Caco-2 (cell line): Measurements from ENCODE around the gene METTL21C. TPM values are rescaled to one million over a fixed set of nuclear protein-coding genes. Genes with fewer than 3 reads are reported as not detected.

Source experiments
- BruUV-seq: library from RNA; stranded (reverse); fragments of 400-500 nt; replicated peaks from 2 replicates; lab custom pipeline; 2021; lab: Mats Ljungman, UMichigan
- CTCF ChIA-PET: fragments of 300-600 bp; sonication (Branson Sonifier 250); formaldehyde crosslinking; loops from one replicate; lab custom pipeline; 2022; ENCODE audit warnings: antibody characterized with exemption; lab: Charles Lee
- POLR2A ChIA-PET: fragments of 300-600 bp; sonication (Branson Sonifier 250); formaldehyde crosslinking; loops from one replicate; lab custom pipeline; 2022; ENCODE audit warnings: antibody characterized with exemption; lab: Charles Lee
- DNase-seq, 2 experiments: peaks; one replicate each; pipeline versions ENCODE4 v3.0.0 to v3.0.0-alpha.2; 2020 to 2022
- H3K27me3 ChIP-seq: replicated peaks from 2 replicates; pipeline ENCODE4 v1.6.0; 2011; ENCODE audit warnings: low read length; ENCODE audit not compliant: control insufficient read depth, insufficient read depth
- H3K36me3 ChIP-seq: 2 replicates; pipeline ENCODE4 v1.5.1; 2011; ENCODE audit warnings: low read length; ENCODE audit not compliant: control insufficient read depth, insufficient read depth
- H3K4me1 ChIP-seq: fragments of 250-450 bp; sonication (Bioruptor Pico); 2 replicates; pipeline ENCODE4 v1.5.1; 2020; ENCODE audit warnings: mild to moderate bottlenecking
- H3K4me3 ChIP-seq: 2 replicates; pipeline ENCODE4 v1.5.1; 2011; ENCODE audit warnings: low read depth, mild to moderate bottlenecking, control low read depth, low read length
- H3K9me3 ChIP-seq: fragments of 250-450 bp; sonication (Bioruptor Pico); 2 replicates; pipeline ENCODE4 v1.5.1; 2020; ENCODE audit warnings: mild to moderate bottlenecking, moderate library complexity
- H3K27ac Mint-ChIP-seq: one replicate; pipeline ENCODE4 v1.8.0; 2022; ENCODE audit warnings: mixed read lengths; ENCODE audit not compliant: unreplicated experiment
- H3K27me3 Mint-ChIP-seq: one replicate; pipeline ENCODE4 v1.8.0; 2022; ENCODE audit warnings: mixed read lengths; ENCODE audit not compliant: insufficient read depth, unreplicated experiment
- H3K36me3 Mint-ChIP-seq: one replicate; pipeline ENCODE4 v1.8.0; 2022; ENCODE audit warnings: mild to moderate bottlenecking, mixed read lengths; ENCODE audit not compliant: insufficient read depth, unreplicated experiment
- H3K4me1 Mint-ChIP-seq: one replicate; pipeline ENCODE4 v1.8.0; 2022; ENCODE audit warnings: low read depth, mixed read lengths; ENCODE audit not compliant: unreplicated experiment
- H3K4me3 Mint-ChIP-seq: one replicate; pipeline ENCODE4 v1.8.0; 2022; ENCODE audit warnings: mild to moderate bottlenecking, moderate library complexity, mixed read lengths; ENCODE audit not compliant: unreplicated experiment
- H3K9me3 Mint-ChIP-seq: one replicate; pipeline ENCODE4 v1.8.0; 2022; ENCODE audit warnings: mixed read lengths; ENCODE audit not compliant: unreplicated experiment
- intact Hi-C: fragments of 100-400 bp; cut with micrococcal nuclease; formaldehyde crosslinking; loops from one replicate; pipeline ENCODE4 v1.10.0; 2022; ENCODE audit not compliant: unreplicated experiment
- total RNA-seq: library from RNA; stranded (reverse); gene quantifications from 2 replicates; pipeline ENCODE4 v1.2.3, GENCODE V29; 2022
- TF ChIP-seq, protein P1 (sequence below), 2 experiments: fragments of 200-600 bp in 1 of 2; IDR thresholded peaks; 1 replicate in 1 of 2; 2 replicates in 1 of 2; pipeline versions ENCODE4 v1.5.1 to v1.8.0; 2011 to 2022; ENCODE audit warnings: antibody characterized with exemption in 1 of 2, control low read depth in 1 of 2, inconsistent platforms in 1 of 2, low read depth in 1 of 2, low read length in 1 of 2, mild to moderate bottlenecking in 1 of 2, moderate library complexity in 1 of 2; ENCODE audit not compliant: insufficient read depth in 1 of 2, severe bottlenecking in 1 of 2, unreplicated experiment in 1 of 2

The METTL21C gene
- total RNA-seq, 1 experiment from 2014 or later, result not detected

DNA sequence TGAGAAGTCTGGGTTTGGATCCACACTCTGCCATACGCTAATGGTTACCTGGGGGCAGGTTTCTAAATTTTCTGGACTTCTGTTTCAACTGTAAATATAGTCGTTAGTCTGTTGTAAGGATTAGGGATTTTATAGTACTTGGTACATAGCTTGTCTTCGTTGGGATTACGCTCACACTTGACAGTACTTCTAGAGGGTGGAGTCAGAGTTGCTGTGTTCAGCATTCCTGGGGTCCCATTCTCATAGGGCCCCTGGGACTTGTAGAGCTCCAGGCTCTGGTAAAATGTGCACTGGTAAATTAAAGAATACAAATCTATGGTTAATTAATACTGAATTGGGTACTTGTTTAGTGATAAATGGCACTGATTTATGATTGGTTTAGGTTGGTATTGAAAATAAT, 52.8 kb downstream of the METTL21C start:
- H3K27me3 Mint-ChIP-seq, result no peaks in the 10 kb centered on the region
- TF ChIP-seq, protein P1, sequence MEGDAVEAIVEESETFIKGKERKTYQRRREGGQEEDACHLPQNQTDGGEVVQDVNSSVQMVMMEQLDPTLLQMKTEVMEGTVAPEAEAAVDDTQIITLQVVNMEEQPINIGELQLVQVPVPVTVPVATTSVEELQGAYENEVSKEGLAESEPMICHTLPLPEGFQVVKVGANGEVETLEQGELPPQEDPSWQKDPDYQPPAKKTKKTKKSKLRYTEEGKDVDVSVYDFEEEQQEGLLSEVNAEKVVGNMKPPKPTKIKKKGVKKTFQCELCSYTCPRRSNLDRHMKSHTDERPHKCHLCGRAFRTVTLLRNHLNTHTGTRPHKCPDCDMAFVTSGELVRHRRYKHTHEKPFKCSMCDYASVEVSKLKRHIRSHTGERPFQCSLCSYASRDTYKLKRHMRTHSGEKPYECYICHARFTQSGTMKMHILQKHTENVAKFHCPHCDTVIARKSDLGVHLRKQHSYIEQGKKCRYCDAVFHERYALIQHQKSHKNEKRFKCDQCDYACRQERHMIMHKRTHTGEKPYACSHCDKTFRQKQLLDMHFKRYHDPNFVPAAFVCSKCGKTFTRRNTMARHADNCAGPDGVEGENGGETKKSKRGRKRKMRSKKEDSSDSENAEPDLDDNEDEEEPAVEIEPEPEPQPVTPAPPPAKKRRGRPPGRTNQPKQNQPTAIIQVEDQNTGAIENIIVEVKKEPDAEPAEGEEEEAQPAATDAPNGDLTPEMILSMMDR (IDR thresholded peaks at IDR 0.05; ENCODE audit: insufficient read depth in 1 of 2, low read depth in 1 of 2, low read length in 1 of 2, severe bottlenecking in 1 of 2, unreplicated experiment in 1 of 2), result no peak
- no peak overlapping the region for H3K27ac Mint-ChIP-seq
- POLR2A ChIA-PET, result no interaction called here
- Histone ChIP-seq H3K9me3 (no peaks in the 10 kb centered on the region), H3K4me1 (no peaks in the 10 kb centered on the region), H3K4me3 (no peak overlapping the region), H3K36me3 (peaks cover 2% of the 10 kb centered on the region; the same call in 1 of the 2 replicates), H3K27me3 (no peaks in the 10 kb centered on the region)
- H3K4me3 Mint-ChIP-seq, result no peak overlapping the region
- DNase-seq, result no peak
- BruUV-seq, result no TSS peak
- CTCF ChIA-PET, result no interaction called here
- H3K9me3 Mint-ChIP-seq, result no peaks in the 10 kb centered on the region
- peaks cover 66% of the 10 kb centered on the region for H3K36me3 Mint-ChIP-seq
- no peaks in the 10 kb centered on the region for H3K4me1 Mint-ChIP-seq
- intact Hi-C loops, result no loop called here

DNA sequence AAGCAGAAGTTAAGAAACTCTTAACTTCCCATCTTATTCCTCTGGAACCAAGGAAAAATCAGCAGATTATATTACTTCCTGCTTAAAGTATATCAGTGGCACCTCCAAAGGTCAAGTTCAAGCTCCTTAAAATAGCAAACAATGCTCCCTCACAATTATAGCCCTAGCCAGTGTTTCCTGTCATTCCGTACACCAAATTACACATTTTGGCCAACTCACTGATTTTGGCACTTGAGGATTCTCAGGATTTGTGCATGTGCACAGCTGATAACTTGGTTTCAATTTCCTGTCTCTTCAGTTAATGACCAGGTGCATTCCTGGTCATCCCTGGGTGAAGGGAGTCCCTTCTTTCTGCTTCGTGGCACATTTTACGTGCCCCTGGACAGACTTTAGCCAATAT, 56.1 kb downstream of the METTL21C start:
- intact Hi-C loops, result no loop called here
- Histone ChIP-seq H3K36me3 (no peaks in the 10 kb centered on the region; the same call in none of the 2 replicates), H3K4me3 (no peak overlapping the region), H3K4me1 (no peaks in the 10 kb centered on the region), H3K27me3 (no peaks in the 10 kb centered on the region), H3K9me3 (no peaks in the 10 kb centered on the region)
- Mint-ChIP-seq H3K27me3 (no peaks in the 10 kb centered on the region), H3K27ac (no peak overlapping the region), H3K36me3 (peaks cover 65% of the 10 kb centered on the region), H3K4me3 (no peak overlapping the region), H3K4me1 (no peaks in the 10 kb centered on the region), H3K9me3 (no peaks in the 10 kb centered on the region)
- ChIA-PET CTCF (no interaction called here), POLR2A (no interaction called here)
- no peak for DNase-seq
- TF ChIP-seq, protein P1 (IDR thresholded peaks at IDR 0.05; ENCODE audit: insufficient read depth in 1 of 2, low read depth in 1 of 2, low read length in 1 of 2, severe bottlenecking in 1 of 2, unreplicated experiment in 1 of 2), result no peak
- no TSS peak for BruUV-seq

Other genes starting within 250 kb of the METTL21C start
- gene TPP2, start 98.1 kb downstream of the METTL21C start, total RNA-seq, result 58.9 and 64.3 TPM in 2 replicates
- gene TEX30, start 78.7 kb upstream of the METTL21C start, total RNA-seq, result 27.5 and 30.4 TPM in 2 replicates
- 12.0 and 20.1 TPM in 2 replicates for gene POGLUT2, start 103.9 kb upstream of the METTL21C start, total RNA-seq
- gene BIVM, start 104.1 kb upstream of the METTL21C start, total RNA-seq, result 14.9 and 19.1 TPM in 2 replicates
- gene ERCC5, start 151.0 kb upstream of the METTL21C start, total RNA-seq, result 29.9 and 31.4 TPM in 2 replicates